Neural cell (in vitro differentiated cells): ENCODE data around the gene YY1. TPM values are rescaled to one million over a fixed set of nuclear protein-coding genes. Genes with fewer than 3 reads are reported as not detected.

Experiments used
- H2AFZ ChIP-seq: fragments of 200-600, 300-800 bp; sonication (generic), shearing (Covaris generic); 2 replicates; pipeline ENCODE4 v1.6.0; 2014; ENCODE audit warnings: low read depth, mild to moderate bottlenecking, antibody characterized with exemption, low read length, moderate library complexity
- H3F3A ChIP-seq: fragments of 200-600 bp; shearing (Covaris generic); 2 replicates; pipeline ENCODE4 v1.6.1; 2016; ENCODE audit warnings: mild to moderate bottlenecking, moderate library complexity, mixed read lengths, antibody characterized with exemption, low read length; ENCODE audit not compliant: insufficient read depth, poor library complexity, severe bottlenecking
- H3K27ac ChIP-seq: fragments of 200-600, 300-800 bp; sonication (generic), shearing (Covaris generic); 2 replicates; pipeline ENCODE4 v1.5.1; 2014; ENCODE audit warnings: mild to moderate bottlenecking, low read length, moderate library complexity
- H3K27me3 ChIP-seq: fragments of 300-800, 200-600 bp; sonication (generic), shearing (Covaris generic); 2 replicates; pipeline ENCODE4 v1.6.0; 2014; ENCODE audit warnings: mild to moderate bottlenecking, low read depth, low read length, moderate library complexity; ENCODE audit not compliant: insufficient read depth
- H3K36me3 ChIP-seq: fragments of 300-800, 200-600 bp; sonication (generic), shearing (Covaris generic); 2 replicates; pipeline ENCODE4 v1.5.1; 2014; ENCODE audit warnings: mild to moderate bottlenecking, antibody characterized with exemption, low read length, moderate library complexity; ENCODE audit not compliant: insufficient read depth
- H3K4me2 ChIP-seq: fragments of 300-800, 200-600 bp; sonication (generic), shearing (Covaris generic); 2 replicates; pipeline ENCODE4 v1.6.0; 2014; ENCODE audit warnings: mild to moderate bottlenecking, low read length
- H3K4me3 ChIP-seq: fragments of 300-800, 200-600 bp; sonication (generic), shearing (Covaris generic); 2 replicates; pipeline ENCODE4 v1.5.1; 2014; ENCODE audit warnings: mild to moderate bottlenecking, low read length, moderate library complexity
- H3K79me2 ChIP-seq: fragments of 200-600 bp; shearing (Covaris generic); replicated peaks from 2 replicates; pipeline ENCODE4 v1.6.0; 2014; ENCODE audit warnings: mild to moderate bottlenecking, low read length, moderate library complexity; ENCODE audit not compliant: insufficient read depth
- H3K9ac ChIP-seq: fragments of 300-800, 200-600 bp; sonication (generic), shearing (Covaris generic); 2 replicates; pipeline ENCODE4 v1.6.1; 2016; ENCODE audit warnings: mild to moderate bottlenecking, low read length, mixed read lengths
- H3K9me2 ChIP-seq: fragments of 200-600 bp; shearing (Covaris generic); 2 replicates; pipeline ENCODE4 v1.6.1; 2016; ENCODE audit warnings: mild to moderate bottlenecking, low read length, mixed read lengths; ENCODE audit not compliant: insufficient read depth
- H3K9me3 ChIP-seq: fragments of 200-600, 300-800 bp; sonication (generic), shearing (Covaris generic); 2 replicates; pipeline ENCODE4 v1.6.1; 2016; ENCODE audit warnings: mild to moderate bottlenecking, mixed run types, low read length, moderate library complexity, mixed read lengths
- H4K20me1 ChIP-seq: fragments of 200-600 bp; shearing (Covaris generic); 2 replicates; pipeline ENCODE4 v1.6.1; 2016; ENCODE audit warnings: mild to moderate bottlenecking, mixed run types; ENCODE audit not compliant: insufficient read depth
- EP300 ChIP-seq: fragments of 450-650 bp; conservative IDR thresholded peaks from 2 replicates; pipeline ENCODE4 v1.6.1; 2014; ENCODE audit warnings: antibody characterized with exemption, mild to moderate bottlenecking, moderate library complexity; ENCODE audit not compliant: poor library complexity, severe bottlenecking
- EZH2 ChIP-seq: fragments of 200-600, 300-800 bp; shearing (Covaris generic), sonication (generic); IDR thresholded peaks from 2 replicates; pipeline ENCODE4 v1.6.1; 2014; ENCODE audit warnings: antibody characterized with exemption, low read length, borderline replicate concordance, mild to moderate bottlenecking; ENCODE audit not compliant: insufficient read depth, poor library complexity, severe bottlenecking
- MXI1 ChIP-seq: fragments of 450-650 bp; conservative IDR thresholded peaks from 2 replicates; pipeline ENCODE4 v1.6.1; 2014; ENCODE audit warnings: antibody characterized with exemption, mild to moderate bottlenecking; ENCODE audit not compliant: poor library complexity, severe bottlenecking
- POLR2AphosphoS5 ChIP-seq: IDR thresholded peaks from 2 replicates; pipeline ENCODE4 v1.6.1; 2012
- RAD21 ChIP-seq: fragments of 450-650 bp; conservative IDR thresholded peaks from 2 replicates; pipeline ENCODE4 v1.6.1; 2014; ENCODE audit warnings: antibody characterized with exemption, mild to moderate bottlenecking, moderate library complexity
- SMC3 ChIP-seq: fragments of 450-650 bp; conservative IDR thresholded peaks from 2 replicates; pipeline ENCODE4 v1.6.1; 2014; ENCODE audit warnings: antibody characterized with exemption, mild to moderate bottlenecking, moderate library complexity; ENCODE audit not compliant: poor library complexity
- TAF1 ChIP-seq: IDR thresholded peaks from 2 replicates; pipeline ENCODE4 v1.6.1; 2012; ENCODE audit warnings: low read depth
- polyA plus RNA-seq: library from polyadenylated mRNA; depleted of rRNA; stranded (reverse); fragments of >200 nt; gene quantifications from 2 replicates; pipeline ENCODE4 v1.2.3, GENCODE V29; 2014
- TF ChIP-seq, protein P1 (sequence below): IDR thresholded peaks from 2 replicates; pipeline ENCODE4 v1.6.1; 2012; ENCODE audit warnings: borderline replicate concordance
- TF ChIP-seq, protein P2 (sequence below): fragments of 450-650 bp; IDR thresholded peaks from 2 replicates; pipeline ENCODE4 v1.5.1; 2014; ENCODE audit warnings: antibody characterized with exemption, mild to moderate bottlenecking, moderate library complexity; ENCODE audit not compliant: poor library complexity, severe bottlenecking

YY1 gene
- polyA plus RNA-seq, 1 donor from 2014 or later: 50.4 TPM

DNA sequence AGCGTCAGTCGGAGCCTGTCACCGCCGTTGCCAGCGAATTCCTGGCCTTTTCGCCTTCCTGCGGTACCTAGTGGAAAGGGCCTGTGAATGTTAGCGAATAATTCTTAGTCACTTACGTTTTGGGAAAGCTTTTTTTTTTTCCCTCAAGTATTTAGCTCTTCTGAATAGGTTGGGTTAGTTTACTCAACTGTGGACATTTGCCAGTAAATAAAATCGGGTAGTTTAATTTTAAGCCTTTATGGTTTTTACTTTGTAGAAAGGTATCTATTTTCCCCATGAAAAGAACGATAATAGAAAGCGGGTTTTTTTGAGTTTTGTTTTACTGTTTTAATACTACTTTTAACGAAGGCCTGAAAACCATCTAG, 1.7 kb downstream of the YY1 start:
- no peaks in the 10 kb centered on the region for H3K9me3 ChIP-seq
- no peaks in the 10 kb centered on the region for H3K36me3 ChIP-seq
- H3K4me2 ChIP-seq: peak overlapping the region; percentile 71
- H3K4me3 ChIP-seq: peak overlapping the region; percentile 87
- peak overlapping the region; percentile 62 for H3K9ac ChIP-seq
- peak overlapping the region; percentile 85 for H3K27ac ChIP-seq
- H3K27me3 ChIP-seq: no peaks in the 10 kb centered on the region
- no peaks in the 10 kb centered on the region for H4K20me1 ChIP-seq
- peaks cover 4% of the 10 kb centered on the region for H3F3A ChIP-seq
- peaks cover 69% of the 10 kb centered on the region for H3K79me2 ChIP-seq
- H2AFZ ChIP-seq: peak overlapping the region; percentile 11
- H3K9me2 ChIP-seq: no peaks in the 10 kb centered on the region
- no peak for TF ChIP-seq EZH2
- no peak for TF ChIP-seq EP300
- TF ChIP-seq MXI1: no peak
- peak; percentile 41 for TF ChIP-seq TAF1
- TF ChIP-seq SMC3: no peak
- TF ChIP-seq, protein P1, sequence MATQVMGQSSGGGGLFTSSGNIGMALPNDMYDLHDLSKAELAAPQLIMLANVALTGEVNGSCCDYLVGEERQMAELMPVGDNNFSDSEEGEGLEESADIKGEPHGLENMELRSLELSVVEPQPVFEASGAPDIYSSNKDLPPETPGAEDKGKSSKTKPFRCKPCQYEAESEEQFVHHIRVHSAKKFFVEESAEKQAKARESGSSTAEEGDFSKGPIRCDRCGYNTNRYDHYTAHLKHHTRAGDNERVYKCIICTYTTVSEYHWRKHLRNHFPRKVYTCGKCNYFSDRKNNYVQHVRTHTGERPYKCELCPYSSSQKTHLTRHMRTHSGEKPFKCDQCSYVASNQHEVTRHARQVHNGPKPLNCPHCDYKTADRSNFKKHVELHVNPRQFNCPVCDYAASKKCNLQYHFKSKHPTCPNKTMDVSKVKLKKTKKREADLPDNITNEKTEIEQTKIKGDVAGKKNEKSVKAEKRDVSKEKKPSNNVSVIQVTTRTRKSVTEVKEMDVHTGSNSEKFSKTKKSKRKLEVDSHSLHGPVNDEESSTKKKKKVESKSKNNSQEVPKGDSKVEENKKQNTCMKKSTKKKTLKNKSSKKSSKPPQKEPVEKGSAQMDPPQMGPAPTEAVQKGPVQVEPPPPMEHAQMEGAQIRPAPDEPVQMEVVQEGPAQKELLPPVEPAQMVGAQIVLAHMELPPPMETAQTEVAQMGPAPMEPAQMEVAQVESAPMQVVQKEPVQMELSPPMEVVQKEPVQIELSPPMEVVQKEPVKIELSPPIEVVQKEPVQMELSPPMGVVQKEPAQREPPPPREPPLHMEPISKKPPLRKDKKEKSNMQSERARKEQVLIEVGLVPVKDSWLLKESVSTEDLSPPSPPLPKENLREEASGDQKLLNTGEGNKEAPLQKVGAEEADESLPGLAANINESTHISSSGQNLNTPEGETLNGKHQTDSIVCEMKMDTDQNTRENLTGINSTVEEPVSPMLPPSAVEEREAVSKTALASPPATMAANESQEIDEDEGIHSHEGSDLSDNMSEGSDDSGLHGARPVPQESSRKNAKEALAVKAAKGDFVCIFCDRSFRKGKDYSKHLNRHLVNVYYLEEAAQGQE: no peak
- TF ChIP-seq RAD21: no peak
- TF ChIP-seq POLR2AphosphoS5: no peak
- TF ChIP-seq, protein P2, sequence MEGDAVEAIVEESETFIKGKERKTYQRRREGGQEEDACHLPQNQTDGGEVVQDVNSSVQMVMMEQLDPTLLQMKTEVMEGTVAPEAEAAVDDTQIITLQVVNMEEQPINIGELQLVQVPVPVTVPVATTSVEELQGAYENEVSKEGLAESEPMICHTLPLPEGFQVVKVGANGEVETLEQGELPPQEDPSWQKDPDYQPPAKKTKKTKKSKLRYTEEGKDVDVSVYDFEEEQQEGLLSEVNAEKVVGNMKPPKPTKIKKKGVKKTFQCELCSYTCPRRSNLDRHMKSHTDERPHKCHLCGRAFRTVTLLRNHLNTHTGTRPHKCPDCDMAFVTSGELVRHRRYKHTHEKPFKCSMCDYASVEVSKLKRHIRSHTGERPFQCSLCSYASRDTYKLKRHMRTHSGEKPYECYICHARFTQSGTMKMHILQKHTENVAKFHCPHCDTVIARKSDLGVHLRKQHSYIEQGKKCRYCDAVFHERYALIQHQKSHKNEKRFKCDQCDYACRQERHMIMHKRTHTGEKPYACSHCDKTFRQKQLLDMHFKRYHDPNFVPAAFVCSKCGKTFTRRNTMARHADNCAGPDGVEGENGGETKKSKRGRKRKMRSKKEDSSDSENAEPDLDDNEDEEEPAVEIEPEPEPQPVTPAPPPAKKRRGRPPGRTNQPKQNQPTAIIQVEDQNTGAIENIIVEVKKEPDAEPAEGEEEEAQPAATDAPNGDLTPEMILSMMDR: peak; percentile 19

DNA sequence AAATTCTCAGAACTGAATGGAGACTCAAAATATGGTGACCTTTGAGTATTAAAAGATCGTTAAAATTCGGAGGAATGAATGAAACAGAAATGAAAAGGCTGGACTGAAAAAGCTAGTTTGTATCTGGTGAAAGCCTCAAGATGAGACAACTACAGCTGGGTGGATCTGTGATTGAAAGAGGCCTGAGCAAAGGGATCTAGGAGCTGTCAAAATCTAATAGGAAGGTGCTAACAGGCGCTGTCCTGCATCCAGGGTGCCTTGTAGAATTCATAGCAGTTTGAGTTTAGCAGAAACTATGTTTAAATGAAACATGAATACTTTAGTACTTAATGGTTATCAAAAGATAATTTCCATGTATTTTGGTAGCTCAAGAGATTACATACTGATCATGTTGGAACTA, 2.3 kb downstream of the YY1 start:
- peak overlapping the region; percentile 87 for H3K4me3 ChIP-seq
- no peaks in the 10 kb centered on the region for H3K36me3 ChIP-seq
- no peaks in the 10 kb centered on the region for H3K9me2 ChIP-seq
- peaks cover 69% of the 10 kb centered on the region for H3K79me2 ChIP-seq
- H3K27ac ChIP-seq: peak overlapping the region; percentile 85
- no peaks in the 10 kb centered on the region for H3K9me3 ChIP-seq
- no peaks in the 10 kb centered on the region for H4K20me1 ChIP-seq
- H2AFZ ChIP-seq: no peak overlapping the region
- H3K9ac ChIP-seq: peak overlapping the region; percentile 62
- peak overlapping the region; percentile 71 for H3K4me2 ChIP-seq
- TF ChIP-seq, protein P2: no peak
- no peak for TF ChIP-seq MXI1
- TF ChIP-seq POLR2AphosphoS5: no peak
- no peak for TF ChIP-seq EZH2
- no peak for TF ChIP-seq SMC3
- TF ChIP-seq RAD21: no peak
- TF ChIP-seq TAF1: no peak
- TF ChIP-seq, protein P1: no peak
- TF ChIP-seq EP300: no peak
- peaks cover 4% of the 10 kb centered on the region for H3F3A ChIP-seq
- H3K27me3 ChIP-seq: no peaks in the 10 kb centered on the region
